ENCODE results near the gene GADL1. TPM values are rescaled to one million over a fixed set of nuclear protein-coding genes. Genes with fewer than 3 reads are reported as not detected.

Gene GADL1
- total and polyA plus RNA-seq, 7 donors = 0.89 to 5.6 (median 1.5) TPM

DNA sequence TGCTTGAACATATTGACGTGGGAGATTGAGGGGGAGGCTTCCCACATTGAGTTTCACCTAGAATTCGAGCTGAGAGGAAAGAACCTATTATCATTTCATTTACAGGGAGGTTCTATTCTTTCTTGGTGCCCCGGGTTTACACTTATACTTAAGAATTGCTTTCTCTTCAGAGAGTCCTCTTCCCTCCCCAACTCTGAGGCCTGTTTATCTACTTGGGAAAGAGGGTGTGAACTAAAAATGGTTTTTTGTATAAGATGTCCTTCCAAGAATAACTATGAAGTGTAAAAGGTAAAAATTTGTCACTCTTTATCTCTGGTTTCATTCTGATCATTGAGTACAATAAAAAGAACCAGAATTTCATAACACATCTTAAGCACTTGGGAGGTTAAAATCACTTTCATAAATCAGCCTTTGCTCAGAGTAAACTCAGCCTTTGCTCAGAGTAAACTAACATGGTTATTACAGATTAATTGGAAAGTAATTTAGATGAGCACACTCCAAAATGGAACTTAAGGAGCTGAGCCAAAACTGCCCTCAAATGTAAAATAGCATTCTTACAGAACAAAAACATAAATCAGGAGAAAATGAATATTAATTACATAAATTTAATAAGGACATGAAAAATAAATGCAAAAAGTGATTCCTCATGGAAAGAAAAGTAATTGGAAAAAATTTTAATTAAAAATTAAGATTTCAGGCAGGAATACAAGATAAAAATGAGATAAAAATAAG lies 75.2 kb downstream of the GADL1 start:
- peaks cover 11% of the 10 kb centered on the region for H3K4me1 ChIP-seq
- no peak overlapping the region for H3K27ac ChIP-seq
- no peaks in the 10 kb centered on the region for H3K36me3 ChIP-seq (ENCODE audit: insufficient read depth in 1 of 2, low read depth in 1 of 2)
- ATAC-seq (no peak), DNase-seq (no peak)
- WGBS, 3 donors = 76 to 82% (median 80%) methylated on average over 3 of the region's 3 CpGs
- no peaks in the 10 kb centered on the region for H3K9me3 ChIP-seq
- no peak overlapping the region for H3K4me3 ChIP-seq
- no peaks in the 10 kb centered on the region for H3K27me3 ChIP-seq (ENCODE audit: insufficient read depth in 3 of 3, low read length in 2 of 3)
- TF ChIP-seq, protein P1, sequence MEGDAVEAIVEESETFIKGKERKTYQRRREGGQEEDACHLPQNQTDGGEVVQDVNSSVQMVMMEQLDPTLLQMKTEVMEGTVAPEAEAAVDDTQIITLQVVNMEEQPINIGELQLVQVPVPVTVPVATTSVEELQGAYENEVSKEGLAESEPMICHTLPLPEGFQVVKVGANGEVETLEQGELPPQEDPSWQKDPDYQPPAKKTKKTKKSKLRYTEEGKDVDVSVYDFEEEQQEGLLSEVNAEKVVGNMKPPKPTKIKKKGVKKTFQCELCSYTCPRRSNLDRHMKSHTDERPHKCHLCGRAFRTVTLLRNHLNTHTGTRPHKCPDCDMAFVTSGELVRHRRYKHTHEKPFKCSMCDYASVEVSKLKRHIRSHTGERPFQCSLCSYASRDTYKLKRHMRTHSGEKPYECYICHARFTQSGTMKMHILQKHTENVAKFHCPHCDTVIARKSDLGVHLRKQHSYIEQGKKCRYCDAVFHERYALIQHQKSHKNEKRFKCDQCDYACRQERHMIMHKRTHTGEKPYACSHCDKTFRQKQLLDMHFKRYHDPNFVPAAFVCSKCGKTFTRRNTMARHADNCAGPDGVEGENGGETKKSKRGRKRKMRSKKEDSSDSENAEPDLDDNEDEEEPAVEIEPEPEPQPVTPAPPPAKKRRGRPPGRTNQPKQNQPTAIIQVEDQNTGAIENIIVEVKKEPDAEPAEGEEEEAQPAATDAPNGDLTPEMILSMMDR (IDR thresholded peaks at IDR 0.05) = no peak
- intact Hi-C loops (cut with DNase I) = no loop called here

DNA sequence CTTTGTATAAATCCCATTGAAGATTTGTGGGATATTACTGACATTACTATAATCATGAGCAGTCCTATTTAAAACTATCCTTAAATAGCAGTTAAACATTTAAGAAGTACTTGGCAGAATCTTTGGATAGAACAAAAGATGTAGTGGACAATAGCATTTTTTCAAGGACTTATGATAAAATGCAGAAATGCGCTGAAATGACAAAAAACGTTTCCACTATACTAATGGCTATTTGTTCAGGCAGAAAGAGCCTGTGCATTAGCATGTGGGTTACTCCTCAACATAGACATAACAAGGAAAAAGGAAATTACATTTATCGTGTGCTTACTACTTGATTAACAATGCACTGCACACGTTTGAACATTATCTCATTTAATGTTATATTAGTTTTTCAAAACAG lies 80.7 kb downstream of the GADL1 start:
- H3K4me3 ChIP-seq = no peak overlapping the region
- DNase-seq (no peak), ATAC-seq (no peak)
- H3K9me3 ChIP-seq = no peaks in the 10 kb centered on the region
- WGBS, 3 donors = 79 to 82% (median 82%) methylated on average over 4 of the region's 4 CpGs
- H3K36me3 ChIP-seq (ENCODE audit: insufficient read depth in 1 of 2, low read depth in 1 of 2) = no peaks in the 10 kb centered on the region
- peaks cover 21% of the 10 kb centered on the region for H3K4me1 ChIP-seq
- no peak overlapping the region for H3K27ac ChIP-seq
- intact Hi-C loops (cut with DNase I) = no loop called here
- no peaks in the 10 kb centered on the region for H3K27me3 ChIP-seq (ENCODE audit: insufficient read depth in 3 of 3, low read length in 2 of 3)
- TF ChIP-seq, protein P1 (IDR thresholded peaks at IDR 0.05) = no peak

- H3K27ac ChIP-seq = peak overlapping the region; percentile 83
- peak; percentile 63 to 95 (median 87) for ATAC-seq
- peaks cover 21% of the 10 kb centered on the region for H3K4me1 ChIP-seq
- no peaks in the 10 kb centered on the region for H3K27me3 ChIP-seq (ENCODE audit: insufficient read depth in 3 of 3, low read length in 2 of 3)
- TF ChIP-seq, protein P1 (IDR thresholded peaks at IDR 0.05) = peak; percentile 21
- no peaks in the 10 kb centered on the region for H3K9me3 ChIP-seq
- H3K4me3 ChIP-seq = peak overlapping the region; percentile 44
- 20 to 28% (median 23%) methylated on average over 4 of the region's 4 CpGs for WGBS, 3 donors
- intact Hi-C loops (cut with DNase I) = no loop called here
- DNase-seq = no peak
- H3K36me3 ChIP-seq (ENCODE audit: insufficient read depth in 1 of 2, low read depth in 1 of 2) = no peaks in the 10 kb centered on the region
Observed at GRCh38 chr3:30811151-30811795, 83.2 kb downstream of the GADL1 start.

DNA sequence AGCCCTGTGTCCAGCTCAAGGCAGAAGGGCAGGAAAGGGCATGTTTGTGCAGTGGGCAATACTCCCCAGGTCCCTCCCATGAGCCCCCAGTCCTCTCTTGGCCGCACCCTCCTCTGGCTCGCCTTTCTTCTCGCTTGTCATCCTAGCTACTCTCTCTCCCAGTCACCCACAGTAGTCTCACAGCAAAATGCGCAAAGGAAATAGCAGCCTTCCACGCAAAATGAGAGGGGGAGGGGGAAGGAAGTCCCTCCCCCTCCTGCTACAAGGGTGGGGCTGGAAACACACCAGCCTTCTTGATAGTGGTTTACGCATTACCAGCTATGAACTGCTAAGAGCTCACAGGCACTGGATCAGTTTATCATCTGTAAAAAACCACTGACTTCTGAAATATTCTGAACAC lies 83.8 kb downstream of the GADL1 start:
- peak overlapping the region; percentile 83 for H3K27ac ChIP-seq
- intact Hi-C loops (cut with DNase I) = no loop called here
- H3K36me3 ChIP-seq (ENCODE audit: insufficient read depth in 1 of 2, low read depth in 1 of 2) = no peaks in the 10 kb centered on the region
- peak overlapping the region; percentile 44 for H3K4me3 ChIP-seq
- peaks cover 21% of the 10 kb centered on the region for H3K4me1 ChIP-seq
- WGBS, 3 donors = 44 to 69% (median 49%) methylated on average over 6 of the region's 6 CpGs
- H3K27me3 ChIP-seq (ENCODE audit: insufficient read depth in 3 of 3, low read length in 2 of 3) = no peaks in the 10 kb centered on the region
- DNase-seq = no peak
- H3K9me3 ChIP-seq = no peaks in the 10 kb centered on the region
- peak; percentile 47 to 77 (median 66) for ATAC-seq
- TF ChIP-seq, protein P1 (IDR thresholded peaks at IDR 0.05) = no peak
